ENCODE data around the gene WDR81. TPM values are rescaled to one million over a fixed set of nuclear protein-coding genes. Genes with fewer than 3 reads are reported as not detected.
A peak's percentile ranks its signal among the peaks of the same experiment; 100 is the strongest.

Gene WDR81
- polyA plus RNA-seq, 2 of the 4 experiments (the other 2 are of a cell fraction), result 4.9 to 26.8 TPM

DNA sequence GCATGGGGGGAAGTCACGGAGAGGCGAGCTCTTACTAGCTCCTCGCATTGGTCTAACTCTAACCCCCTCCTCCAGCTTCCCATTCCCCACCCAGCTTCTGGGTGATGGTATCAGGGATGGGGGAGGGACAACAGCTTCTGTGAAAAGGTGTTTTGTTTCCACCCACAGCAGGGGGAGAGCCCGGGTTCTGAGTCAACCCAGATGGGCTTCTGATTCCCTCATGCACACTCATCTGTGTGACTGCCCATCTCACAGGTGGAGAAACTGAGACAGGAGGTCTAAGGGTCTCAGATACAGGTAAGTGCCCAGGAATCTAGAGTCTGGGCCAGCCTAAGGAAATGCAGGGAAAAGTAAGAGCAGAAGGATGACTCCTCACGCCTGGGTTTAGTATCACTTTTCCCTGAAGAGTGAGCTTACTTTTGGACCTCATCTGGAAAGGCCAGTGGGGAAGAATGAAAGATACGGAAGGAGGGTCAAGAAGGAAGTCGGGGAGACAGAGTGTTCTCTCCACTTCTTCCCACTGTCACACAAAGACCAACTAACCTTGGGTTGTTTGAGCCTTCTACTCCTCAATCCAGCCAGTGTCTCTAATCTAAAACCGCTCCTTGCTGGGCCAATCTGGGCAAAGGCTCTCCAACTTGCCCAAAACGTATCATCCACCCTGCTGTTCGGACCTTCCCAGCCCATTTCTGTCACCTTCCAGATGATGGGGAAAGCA is 11.2 kb upstream of the WDR81 start:
- no peak for TF ChIP-seq RARB (CRISPR knock-in tag; IDR thresholded peaks at IDR 0.05)
- ATAC-seq (no peak), DNase-seq (ENCODE audit: low read depth in 1 of 2, low spot score in 1 of 2) (no peak), FAIRE-seq (no peak)
- no peaks in the 10 kb centered on the region for H3K9me3 ChIP-seq
- 68% methylated on average over 10 of the region's 10 CpGs for WGBS (ENCODE audit: missing lambda C conversion rate)
- ChIA-PET CTCF (interaction anchor here (0.6 to 23.8 kb wide), 34 partner anchors 8 to 584 kb away, joined by 3 to 591 read pairs (median 4); partner anchors contain the start of genes OVCA2, RILP, SCARF1 and SERPINF1), POLR2A (interaction anchor here (0.8 to 2.1 kb wide), 5 partner anchors 29 to 65 kb away, joined by 3 to 9 read pairs (median 4); partner anchors contain the start of genes PRPF8 and RILP)
- H3K27ac ChIP-seq, result peak overlapping the region; percentile 93 to 95
- H3K4me1 ChIP-seq, result peaks cover 50% of the 10 kb centered on the region
- peak overlapping the region; percentile 87 for H3K4me3 ChIP-seq
- H3K4me2 ChIP-seq, result peak overlapping the region; percentile 99

DNA sequence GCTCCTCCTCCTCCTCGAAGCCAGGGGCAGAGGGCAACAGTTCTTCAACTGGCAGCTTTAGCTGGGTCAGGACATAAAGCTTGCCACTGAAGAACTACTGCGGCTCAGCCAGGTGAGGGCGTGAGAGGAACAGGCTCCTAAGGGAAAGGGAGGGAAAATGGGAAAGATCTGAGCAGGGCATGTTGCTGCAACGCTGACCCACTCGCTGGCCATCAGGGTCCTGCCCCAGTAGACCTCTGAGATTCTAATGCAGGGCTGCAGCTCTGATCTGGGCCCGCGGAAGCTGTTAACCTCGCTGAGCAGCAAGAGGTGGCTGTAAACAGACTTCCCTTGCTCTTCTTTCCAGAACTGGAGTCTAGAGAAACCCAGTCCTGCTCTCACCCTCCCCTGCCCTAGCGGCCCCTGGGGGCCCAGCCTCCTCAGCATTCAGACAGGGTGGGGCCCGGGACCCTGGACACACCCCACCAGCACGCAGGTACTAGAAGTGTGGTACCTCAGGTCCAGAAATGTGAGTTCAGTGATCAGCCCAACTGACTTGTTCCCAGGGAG is 10.6 kb upstream of the WDR81 start:
- POLR2A ChIA-PET, result interaction anchor here (0.7 to 2.1 kb wide), 10 partner anchors 8 to 656 kb away, joined by 3 to 9 read pairs (median 4); partner anchors contain the start of genes PRPF8 and RILP
- ATAC-seq (no peak), DNase-seq (ENCODE audit: low read depth in 1 of 2, low spot score in 1 of 2) (peak; percentile 77 to 86)
- TF ChIP-seq ZNF302 (CRISPR knock-in tag; IDR thresholded peaks at IDR 0.05) (no peak), ESRRA (IDR thresholded peaks at IDR 0.05; ENCODE audit: borderline replicate concordance, low read length) (no peak), CEBPB (IDR thresholded peaks at IDR 0.05) (no peak), MYC (IDR thresholded peaks at IDR 0.05; ENCODE audit: borderline replicate concordance, low read length) (no peak), CHD2 (IDR thresholded peaks at IDR 0.05; ENCODE audit: low read length, partially characterized antibody) (no peak), FOSL2 (IDR thresholded peaks at IDR 0.05) (no peak), FOSL2 (CRISPR knock-in tag; IDR thresholded peaks at IDR 0.05) (no peak), PHF8 (IDR thresholded peaks at IDR 0.05; ENCODE audit: borderline replicate concordance, low read depth) (no peak), EP300 (IDR thresholded peaks at IDR 0.05) (no peak), CHD4 (IDR thresholded peaks at IDR 0.05; ENCODE audit: borderline replicate concordance) (no peak), RARB (CRISPR knock-in tag; IDR thresholded peaks at IDR 0.05) (no peak; the same call in 1 of the 2 replicates), SREBF2 (IDR thresholded peaks at IDR 0.05) (no peak), NFE2L2 (conservative IDR thresholded peaks at IDR 0.05; ENCODE audit: low read length) (no peak), EHMT2 (IDR thresholded peaks at IDR 0.05; ENCODE audit: low read depth) (no peak), NR3C1 (IDR thresholded peaks at IDR 0.05) (no peak), HOXB5 (CRISPR knock-in tag; IDR thresholded peaks at IDR 0.05) (no peak), SMC3 (IDR thresholded peaks at IDR 0.05) (peak; percentile 65), TP53 (CRISPR knock-in tag; IDR thresholded peaks at IDR 0.05) (0 out of 2 replicates have a peak, but pooled peaks have one; percentile 21), HEYL (CRISPR knock-in tag; IDR thresholded peaks at IDR 0.05) (no peak), POLR2AphosphoS2 (conservative IDR thresholded peaks at IDR 0.05; ENCODE audit: low read length) (no peak), CBX8 (IDR thresholded peaks at IDR 0.05) (no peak), MAFK (IDR thresholded peaks at IDR 0.05; ENCODE audit: partially characterized antibody) (no peak), CBX2 (IDR thresholded peaks at IDR 0.05; ENCODE audit: borderline replicate concordance, low read depth) (no peak), TFCP2L1 (CRISPR knock-in tag; IDR thresholded peaks at IDR 0.05) (peak; percentile 76; the same call in 1 of the 2 replicates), HOXB13 (CRISPR knock-in tag; IDR thresholded peaks at IDR 0.05; ENCODE audit: low read depth) (no peak), KDM1A (IDR thresholded peaks at IDR 0.05; ENCODE audit: low read depth) (no peak), JUNB (IDR thresholded peaks at IDR 0.05) (no peak), ZFP36 (IDR thresholded peaks at IDR 0.05; ENCODE audit: borderline replicate concordance, partially characterized antibody) (no peak), EHF (CRISPR knock-in tag; IDR thresholded peaks at IDR 0.05) (no peak), RCOR1 (IDR thresholded peaks at IDR 0.05; ENCODE audit: low read depth, low read length) (no peak)
- TF ChIP-seq, protein P1, sequence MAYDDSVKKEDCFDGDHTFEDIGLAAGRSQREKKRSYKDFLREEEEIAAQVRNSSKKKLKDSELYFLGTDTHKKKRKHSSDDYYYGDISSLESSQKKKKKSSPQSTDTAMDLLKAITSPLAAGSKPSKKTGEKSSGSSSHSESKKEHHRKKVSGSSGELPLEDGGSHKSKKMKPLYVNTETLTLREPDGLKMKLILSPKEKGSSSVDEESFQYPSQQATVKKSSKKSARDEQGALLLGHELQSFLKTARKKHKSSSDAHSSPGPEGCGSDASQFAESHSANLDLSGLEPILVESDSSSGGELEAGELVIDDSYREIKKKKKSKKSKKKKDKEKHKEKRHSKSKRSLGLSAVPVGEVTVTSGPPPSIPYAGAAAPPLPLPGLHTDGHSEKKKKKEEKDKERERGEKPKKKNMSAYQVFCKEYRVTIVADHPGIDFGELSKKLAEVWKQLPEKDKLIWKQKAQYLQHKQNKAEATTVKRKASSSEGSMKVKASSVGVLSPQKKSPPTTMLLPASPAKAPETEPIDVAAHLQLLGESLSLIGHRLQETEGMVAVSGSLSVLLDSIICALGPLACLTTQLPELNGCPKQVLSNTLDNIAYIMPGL (CRISPR knock-in tag; IDR thresholded peaks at IDR 0.05; ENCODE audit: borderline replicate concordance), result no peak
- TF ChIP-seq, protein P2, sequence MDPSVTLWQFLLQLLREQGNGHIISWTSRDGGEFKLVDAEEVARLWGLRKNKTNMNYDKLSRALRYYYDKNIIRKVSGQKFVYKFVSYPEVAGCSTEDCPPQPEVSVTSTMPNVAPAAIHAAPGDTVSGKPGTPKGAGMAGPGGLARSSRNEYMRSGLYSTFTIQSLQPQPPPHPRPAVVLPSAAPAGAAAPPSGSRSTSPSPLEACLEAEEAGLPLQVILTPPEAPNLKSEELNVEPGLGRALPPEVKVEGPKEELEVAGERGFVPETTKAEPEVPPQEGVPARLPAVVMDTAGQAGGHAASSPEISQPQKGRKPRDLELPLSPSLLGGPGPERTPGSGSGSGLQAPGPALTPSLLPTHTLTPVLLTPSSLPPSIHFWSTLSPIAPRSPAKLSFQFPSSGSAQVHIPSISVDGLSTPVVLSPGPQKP (IDR thresholded peaks at IDR 0.05; ENCODE audit: low read depth, low read length), result no peak
- TF ChIP-seq, protein P3, sequence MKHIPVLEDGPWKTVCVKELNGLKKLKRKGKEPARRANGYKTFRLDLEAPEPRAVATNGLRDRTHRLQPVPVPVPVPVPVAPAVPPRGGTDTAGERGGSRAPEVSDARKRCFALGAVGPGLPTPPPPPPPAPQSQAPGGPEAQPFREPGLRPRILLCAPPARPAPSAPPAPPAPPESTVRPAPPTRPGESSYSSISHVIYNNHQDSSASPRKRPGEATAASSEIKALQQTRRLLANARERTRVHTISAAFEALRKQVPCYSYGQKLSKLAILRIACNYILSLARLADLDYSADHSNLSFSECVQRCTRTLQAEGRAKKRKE (CRISPR knock-in tag; IDR thresholded peaks at IDR 0.05; ENCODE audit: low read depth), result no peak
- TF ChIP-seq, protein P4, sequence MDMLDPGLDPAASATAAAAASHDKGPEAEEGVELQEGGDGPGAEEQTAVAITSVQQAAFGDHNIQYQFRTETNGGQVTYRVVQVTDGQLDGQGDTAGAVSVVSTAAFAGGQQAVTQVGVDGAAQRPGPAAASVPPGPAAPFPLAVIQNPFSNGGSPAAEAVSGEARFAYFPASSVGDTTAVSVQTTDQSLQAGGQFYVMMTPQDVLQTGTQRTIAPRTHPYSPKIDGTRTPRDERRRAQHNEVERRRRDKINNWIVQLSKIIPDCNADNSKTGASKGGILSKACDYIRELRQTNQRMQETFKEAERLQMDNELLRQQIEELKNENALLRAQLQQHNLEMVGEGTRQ (IDR thresholded peaks at IDR 0.05), result no peak

More for the DNA sequence above, 10.6 kb upstream of the WDR81 start:
- peak overlapping the region; percentile 87 for H3K4me3 ChIP-seq
- peak overlapping the region; percentile 93 to 95 for H3K27ac ChIP-seq
- H3K9me3 ChIP-seq, result no peaks in the 10 kb centered on the region
- 9% methylated on average over 11 of the region's 11 CpGs for WGBS (ENCODE audit: missing lambda C conversion rate)
- peak overlapping the region; percentile 99 for H3K4me2 ChIP-seq
- CTCF ChIA-PET, result interaction anchor here (0.6 to 23.8 kb wide), 35 partner anchors 8 to 583 kb away, joined by 3 to 591 read pairs (median 4); partner anchors contain the start of genes OVCA2, RILP, SCARF1 and SERPINF1
- H3K4me1 ChIP-seq, result peaks cover 56% of the 10 kb centered on the region
- FAIRE-seq, result peak; percentile 67

Data from A549 (cell line).